ENCODE data around the gene IGSF3. TPM values are rescaled to one million over a fixed set of nuclear protein-coding genes. Genes with fewer than 3 reads are reported as not detected.
A peak's percentile ranks its signal among the peaks of the same experiment; 100 is the strongest.

Gene IGSF3
- total and polyA plus RNA-seq, 2 experiments from 2014 or later: 8.8 to 34.0 TPM

GRCh38 chr1:116710420-116711262 is 43.1 kb upstream of the IGSF3 start:
- TF ChIP-seq EZH2 (IDR thresholded peaks at IDR 0.05; ENCODE audit: borderline replicate concordance) (no peak), CTCF (IDR thresholded peaks at IDR 0.05; ENCODE audit: poor library complexity) (no peak), EZH2phosphoT487 (IDR thresholded peaks at IDR 0.05; ENCODE audit: low read depth, severe bottlenecking, unreplicated experiment) (no peak)
- peak overlapping the region; percentile 44 for H3K27ac ChIP-seq
- no peaks in the 10 kb centered on the region for H3K79me2 ChIP-seq
- no peaks in the 10 kb centered on the region for H3K9me2 ChIP-seq (replicated peaks; ENCODE audit: insufficient read depth)
- no peaks in the 10 kb centered on the region for H3K9me3 ChIP-seq (ENCODE audit: low read depth)
- H3K4me3 ChIP-seq: no peak overlapping the region
- no peak overlapping the region for H2AFZ ChIP-seq
- no peaks in the 10 kb centered on the region for H3K27me3 ChIP-seq
- no peaks in the 10 kb centered on the region for H3K36me3 ChIP-seq (replicated peaks; ENCODE audit: insufficient read depth, low read depth)
- H4K20me1 ChIP-seq (ENCODE audit: insufficient read depth, poor library complexity, severe bottlenecking): no peaks in the 10 kb centered on the region
- no peak overlapping the region for H3K4me2 ChIP-seq
- DNase-seq (ENCODE audit: low spot score): no peak
- 51% methylated on average over 2 of the region's 2 CpGs for WGBS (ENCODE audit: low lambda C conversion rate, missing lambda C conversion rate)
- H3K4me1 ChIP-seq (ENCODE audit: insufficient read depth): peaks cover 16% of the 10 kb centered on the region

- no peak for TF ChIP-seq CTCF (IDR thresholded peaks at IDR 0.05; ENCODE audit: poor library complexity)
- no peak for TF ChIP-seq EZH2phosphoT487 (IDR thresholded peaks at IDR 0.05; ENCODE audit: low read depth, severe bottlenecking, unreplicated experiment)
- no peak for TF ChIP-seq EZH2 (IDR thresholded peaks at IDR 0.05; ENCODE audit: borderline replicate concordance)
- Histone ChIP-seq H3K36me3 (replicated peaks; ENCODE audit: insufficient read depth, low read depth) (no peaks in the 10 kb centered on the region), H3K9me2 (replicated peaks; ENCODE audit: insufficient read depth) (no peaks in the 10 kb centered on the region), H3K79me2 (no peaks in the 10 kb centered on the region), H3K9me3 (ENCODE audit: low read depth) (no peaks in the 10 kb centered on the region), H3K27me3 (no peaks in the 10 kb centered on the region), H4K20me1 (ENCODE audit: insufficient read depth, poor library complexity, severe bottlenecking) (no peaks in the 10 kb centered on the region), H3K4me1 (ENCODE audit: insufficient read depth) (peaks cover 16% of the 10 kb centered on the region), H3K27ac (no peak overlapping the region), H2AFZ (no peak overlapping the region), H3K4me3 (no peak overlapping the region), H3K4me2 (no peak overlapping the region)
- WGBS (ENCODE audit: low lambda C conversion rate, missing lambda C conversion rate): 93% methylated on average over 7 of the region's 7 CpGs
- DNase-seq (ENCODE audit: low spot score): no peak
Measured at GRCh38 chr1:116709666-116710167, 42.2 kb upstream of the IGSF3 start.

GRCh38 chr1:116708255-116708900 is 40.8 kb upstream of the IGSF3 start:
- Histone ChIP-seq H3K79me2 (no peaks in the 10 kb centered on the region), H3K4me1 (ENCODE audit: insufficient read depth) (peaks cover 16% of the 10 kb centered on the region), H3K36me3 (replicated peaks; ENCODE audit: insufficient read depth, low read depth) (no peaks in the 10 kb centered on the region), H2AFZ (no peak overlapping the region), H4K20me1 (ENCODE audit: insufficient read depth, poor library complexity, severe bottlenecking) (no peaks in the 10 kb centered on the region), H3K4me2 (no peak overlapping the region), H3K27ac (no peak overlapping the region), H3K27me3 (no peaks in the 10 kb centered on the region), H3K4me3 (no peak overlapping the region), H3K9me2 (replicated peaks; ENCODE audit: insufficient read depth) (no peaks in the 10 kb centered on the region), H3K9me3 (ENCODE audit: low read depth) (no peaks in the 10 kb centered on the region)
- no peak for DNase-seq (ENCODE audit: low spot score)
- WGBS (ENCODE audit: low lambda C conversion rate, missing lambda C conversion rate): 66% methylated on average over 6 of the region's 6 CpGs
- TF ChIP-seq CTCF (IDR thresholded peaks at IDR 0.05; ENCODE audit: poor library complexity) (no peak), EZH2phosphoT487 (IDR thresholded peaks at IDR 0.05; ENCODE audit: low read depth, severe bottlenecking, unreplicated experiment) (no peak), EZH2 (IDR thresholded peaks at IDR 0.05; ENCODE audit: borderline replicate concordance) (no peak)
